Measurements from ENCODE around the gene COL18A1.

GRCh38 chr21:45504021-45504515, 99.1 kb downstream of the COL18A1 start:
- no peak for TF ChIP-seq CTCF (IDR thresholded peaks at IDR 0.05)
- TF ChIP-seq POLR2A (IDR thresholded peaks at IDR 0.05): no peak
